Measurements from ENCODE around the gene WASL.

DNA sequence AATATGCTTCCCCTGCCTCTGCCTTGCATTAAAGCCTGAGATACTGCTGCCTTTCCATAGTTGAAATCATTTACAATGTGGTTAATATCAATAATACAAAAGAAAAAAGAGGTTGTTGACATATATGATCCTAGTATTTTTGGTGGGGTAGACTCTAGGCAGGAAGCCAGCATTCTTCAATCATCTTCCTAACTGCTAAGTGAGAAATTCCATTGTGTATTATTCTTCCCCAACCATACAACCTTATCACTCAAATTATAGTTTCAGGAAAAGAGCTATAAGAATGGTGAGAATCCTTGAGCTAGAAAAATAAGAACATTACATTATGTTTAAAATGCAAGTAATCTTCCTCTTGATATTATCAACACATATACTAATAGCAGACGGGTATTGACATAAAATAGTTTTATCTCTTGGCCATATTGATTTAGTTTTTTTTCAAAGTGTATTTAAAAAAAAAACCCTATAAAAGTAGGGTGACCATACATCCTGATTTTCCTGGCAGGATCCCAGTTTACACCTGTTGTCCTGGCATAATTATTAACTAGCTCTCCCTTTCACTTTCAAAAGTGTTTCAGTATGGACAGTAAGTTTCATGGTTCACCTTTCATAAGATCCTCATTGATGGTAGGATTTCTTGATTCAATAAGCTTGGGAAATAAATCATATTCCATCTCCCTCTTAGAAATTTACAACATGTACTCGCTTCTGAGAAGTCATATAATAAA, 33.4 kb upstream of the WASL start:
- TF ChIP-seq SP1 (IDR thresholded peaks at IDR 0.05) (no peak), FOXM1 (IDR thresholded peaks at IDR 0.05; ENCODE audit: borderline replicate concordance) (no peak), ELF4 (IDR thresholded peaks at IDR 0.05) (no peak), BHLHE40 (IDR thresholded peaks at IDR 0.05; ENCODE audit: borderline replicate concordance) (no peak), TARDBP (IDR thresholded peaks at IDR 0.05) (no peak), SUZ12 (IDR thresholded peaks at IDR 0.05) (no peak), FOXK2 (IDR thresholded peaks at IDR 0.05) (no peak), HDGF (IDR thresholded peaks at IDR 0.05; ENCODE audit: borderline replicate concordance) (no peak), CTBP1 (IDR thresholded peaks at IDR 0.05; ENCODE audit: borderline replicate concordance) (no peak), ZNF384 (IDR thresholded peaks at IDR 0.05) (no peak)
- TF ChIP-seq, protein P1, sequence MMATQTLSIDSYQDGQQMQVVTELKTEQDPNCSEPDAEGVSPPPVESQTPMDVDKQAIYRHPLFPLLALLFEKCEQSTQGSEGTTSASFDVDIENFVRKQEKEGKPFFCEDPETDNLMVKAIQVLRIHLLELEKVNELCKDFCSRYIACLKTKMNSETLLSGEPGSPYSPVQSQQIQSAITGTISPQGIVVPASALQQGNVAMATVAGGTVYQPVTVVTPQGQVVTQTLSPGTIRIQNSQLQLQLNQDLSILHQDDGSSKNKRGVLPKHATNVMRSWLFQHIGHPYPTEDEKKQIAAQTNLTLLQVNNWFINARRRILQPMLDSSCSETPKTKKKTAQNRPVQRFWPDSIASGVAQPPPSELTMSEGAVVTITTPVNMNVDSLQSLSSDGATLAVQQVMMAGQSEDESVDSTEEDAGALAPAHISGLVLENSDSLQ (IDR thresholded peaks at IDR 0.05) = no peak

All from HEK293T (cell line).